ENCODE results near the gene GBX2.
"Not testable (repeated sequence)": the region's sequence is repeated elsewhere in the genome, so short reads cannot be mapped to it uniquely, and the experiment has no call there.

The GBX2 gene

DNA sequence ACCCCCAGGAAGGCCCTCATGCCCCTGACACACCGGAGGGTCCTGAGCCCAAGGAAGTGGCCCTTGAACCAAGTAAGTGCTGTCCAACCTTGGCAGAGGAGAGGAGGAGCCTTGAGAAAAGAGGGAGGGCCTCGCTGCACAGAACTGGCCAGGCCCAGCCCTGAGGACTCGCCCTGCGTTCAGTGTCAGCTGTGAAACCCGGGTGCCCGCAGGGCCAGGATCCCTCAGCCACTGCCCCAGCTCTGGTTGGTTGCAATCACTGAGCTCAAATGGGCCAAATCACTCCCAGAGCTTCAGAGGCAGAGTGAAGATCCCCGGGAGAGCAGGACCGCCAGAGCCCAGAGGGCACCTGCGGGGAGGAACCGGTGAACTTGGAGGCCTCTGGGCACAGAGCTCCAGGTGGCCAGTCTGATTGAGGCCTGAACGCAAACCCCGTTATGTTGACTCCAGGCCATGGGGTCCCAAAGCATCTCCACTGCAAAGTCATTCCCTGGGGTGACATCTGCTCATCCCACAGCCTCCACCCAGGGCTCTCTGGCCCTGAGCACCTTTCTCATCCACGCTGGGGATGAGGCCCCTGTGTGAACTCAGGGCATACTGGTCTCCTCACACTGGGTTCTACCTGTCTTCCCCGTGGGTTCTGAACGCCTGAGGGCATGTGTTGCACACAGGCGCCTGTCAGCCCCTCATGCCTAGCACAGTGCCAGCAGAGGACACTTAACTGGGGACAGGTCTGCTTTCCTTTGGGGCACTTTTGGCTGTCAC lies 11.9 kb downstream of the GBX2 start:
- no peak for DNase-seq (ENCODE audit: low read depth)

DNA sequence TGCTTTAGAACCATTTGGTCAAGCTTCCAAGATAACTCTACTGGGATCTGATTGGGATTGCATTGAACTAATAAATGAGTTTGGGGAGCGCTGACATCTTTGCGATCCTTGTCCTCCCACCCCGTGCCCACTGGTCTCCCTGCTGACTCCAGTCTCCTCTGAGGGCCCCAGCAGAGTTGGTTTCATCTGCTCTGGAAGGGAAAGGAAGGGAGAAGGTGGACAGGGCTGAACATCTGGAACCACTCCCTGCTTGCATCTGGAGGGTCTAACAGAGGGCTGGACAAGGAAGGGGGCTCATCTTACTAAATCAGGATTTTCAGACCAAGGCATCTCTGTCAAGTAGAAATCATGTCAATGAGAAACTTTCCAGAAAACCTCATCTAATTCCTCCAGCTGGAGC lies 12.8 kb downstream of the GBX2 start:
- no peak for DNase-seq (ENCODE audit: low read depth)

DNA sequence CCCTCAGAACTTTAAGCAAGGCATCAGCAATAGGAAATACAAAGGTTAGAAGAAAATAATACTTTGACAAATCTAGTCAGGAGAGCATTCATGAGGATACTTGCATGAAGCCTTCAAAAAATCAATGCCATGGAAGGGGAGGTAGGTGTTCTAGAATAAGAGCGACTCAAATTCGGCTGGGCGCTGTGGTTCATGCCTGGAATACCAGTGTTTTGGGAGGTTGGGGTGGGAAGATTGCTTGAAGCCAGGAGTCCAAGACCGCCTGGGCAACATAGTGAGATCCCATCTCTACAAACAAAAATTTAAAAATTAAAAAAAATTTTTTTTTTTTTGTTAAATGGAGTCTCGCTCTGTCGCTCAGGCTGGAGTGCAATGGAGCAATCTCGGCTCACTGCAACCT lies 21.8 kb downstream of the GBX2 start:
- no peak for DNase-seq (ENCODE audit: low read depth)

DNA sequence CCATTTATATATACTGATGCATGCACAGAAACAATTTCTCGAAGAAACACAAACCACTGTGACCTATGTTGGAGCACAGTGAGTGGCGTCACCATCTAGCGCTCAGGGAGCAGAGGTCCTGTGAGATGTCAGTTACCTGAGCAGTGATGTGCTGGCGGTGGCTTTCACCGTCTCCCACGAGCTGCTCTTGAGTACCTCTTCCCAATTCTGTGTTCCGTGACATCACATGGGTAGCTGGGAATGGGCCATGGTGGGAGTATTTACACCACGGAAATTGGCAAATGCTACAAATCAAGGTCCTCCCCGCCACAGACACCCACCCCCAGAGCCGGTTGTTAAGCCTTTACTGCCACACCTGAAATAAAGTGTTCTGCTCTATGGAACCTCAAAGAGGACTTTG lies 24.4 kb downstream of the GBX2 start:
- no peak for DNase-seq (ENCODE audit: low read depth)

DNA sequence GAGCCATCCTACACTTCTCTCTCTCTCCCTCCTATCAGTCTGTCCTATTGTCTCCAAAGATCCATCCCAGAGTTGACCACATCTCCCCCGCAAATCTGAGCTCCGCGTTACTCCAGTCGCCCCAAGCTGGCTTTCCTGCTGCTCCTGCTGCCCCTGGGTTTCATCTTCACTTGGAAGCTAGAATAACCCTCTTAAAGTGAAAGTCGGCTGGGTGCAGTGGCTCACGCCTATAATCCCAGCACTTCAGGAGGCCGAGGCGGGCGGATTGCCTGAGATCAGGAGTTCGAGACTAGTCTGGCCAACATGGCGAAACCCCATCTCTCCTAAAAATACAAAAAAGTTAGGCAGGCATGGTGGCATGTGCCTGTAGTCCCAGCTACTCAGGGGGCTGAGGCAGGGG lies 26.6 kb downstream of the GBX2 start:
- DNase-seq (ENCODE audit: low read depth), result not testable (repeated sequence)

DNA sequence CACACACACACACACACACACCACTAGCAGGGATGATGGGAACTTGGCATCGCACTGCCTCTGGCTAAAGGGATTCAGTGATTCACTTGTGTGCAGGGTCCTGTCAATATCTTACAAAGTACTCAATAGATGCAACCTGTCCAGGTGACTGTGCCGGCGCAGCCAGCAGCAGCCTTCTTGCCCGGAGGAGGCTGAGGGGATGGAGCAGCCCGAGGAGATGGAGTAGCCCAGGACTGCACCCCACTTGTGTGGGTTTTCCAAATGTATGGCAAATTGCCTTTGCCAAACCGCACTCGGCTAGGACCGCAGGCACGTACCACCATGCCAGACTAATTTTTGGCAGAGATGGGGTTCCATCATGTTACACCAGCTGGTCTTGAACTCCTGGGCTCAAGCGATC lies 31.1 kb downstream of the GBX2 start:
- no peak for DNase-seq (ENCODE audit: low read depth)

DNA sequence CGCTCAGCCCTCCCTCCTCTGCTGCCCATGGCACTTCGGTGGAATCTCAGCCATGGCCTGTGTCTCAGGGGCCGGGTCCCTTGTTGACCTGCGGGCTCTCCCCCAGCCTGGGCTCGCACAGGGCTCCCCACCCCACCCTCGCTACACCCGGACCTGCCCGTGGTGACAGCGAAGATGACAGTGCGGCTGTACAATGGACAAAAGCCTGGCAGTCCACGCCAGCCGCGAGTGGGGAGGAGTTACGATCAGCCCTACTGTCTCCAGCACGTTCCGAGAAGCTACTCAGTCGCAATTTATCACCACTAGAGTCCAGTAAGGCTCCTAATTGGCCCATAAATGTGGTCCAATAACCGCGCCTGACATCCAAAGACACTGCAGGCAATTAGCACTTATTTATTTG lies 31.6 kb downstream of the GBX2 start:
- no peak for DNase-seq (ENCODE audit: low read depth)

DNA sequence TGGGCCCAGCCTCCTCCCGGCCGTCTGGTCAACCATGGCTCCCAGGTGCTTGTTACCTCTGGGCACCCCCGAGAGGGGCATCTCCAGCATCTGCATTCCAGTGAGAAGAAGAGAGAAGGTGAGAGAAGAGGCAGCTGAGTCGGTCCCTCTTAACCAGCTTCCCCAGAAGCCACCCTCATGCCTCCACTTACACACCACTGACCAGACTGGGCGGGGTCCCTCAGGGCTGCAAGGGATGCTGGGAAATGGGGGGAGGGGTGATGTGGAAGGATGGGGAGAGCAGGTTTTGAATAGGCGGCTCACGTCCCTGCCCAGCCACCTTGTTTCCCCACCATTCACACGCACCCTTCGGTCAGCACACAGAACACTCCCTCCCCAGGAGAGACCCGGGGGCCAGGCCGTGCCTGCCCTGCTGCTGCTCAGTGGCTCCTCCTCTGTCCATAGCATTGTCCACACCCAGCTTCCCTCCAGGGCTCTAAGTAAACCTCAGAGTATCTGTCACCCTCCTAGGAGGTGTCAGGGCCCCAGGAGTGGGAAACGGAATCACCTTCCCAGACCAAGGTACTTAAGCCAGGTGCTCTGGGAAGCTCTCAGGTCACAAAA lies 34.7 kb downstream of the GBX2 start:
- DNase-seq (ENCODE audit: low read depth), result no peak

DNA sequence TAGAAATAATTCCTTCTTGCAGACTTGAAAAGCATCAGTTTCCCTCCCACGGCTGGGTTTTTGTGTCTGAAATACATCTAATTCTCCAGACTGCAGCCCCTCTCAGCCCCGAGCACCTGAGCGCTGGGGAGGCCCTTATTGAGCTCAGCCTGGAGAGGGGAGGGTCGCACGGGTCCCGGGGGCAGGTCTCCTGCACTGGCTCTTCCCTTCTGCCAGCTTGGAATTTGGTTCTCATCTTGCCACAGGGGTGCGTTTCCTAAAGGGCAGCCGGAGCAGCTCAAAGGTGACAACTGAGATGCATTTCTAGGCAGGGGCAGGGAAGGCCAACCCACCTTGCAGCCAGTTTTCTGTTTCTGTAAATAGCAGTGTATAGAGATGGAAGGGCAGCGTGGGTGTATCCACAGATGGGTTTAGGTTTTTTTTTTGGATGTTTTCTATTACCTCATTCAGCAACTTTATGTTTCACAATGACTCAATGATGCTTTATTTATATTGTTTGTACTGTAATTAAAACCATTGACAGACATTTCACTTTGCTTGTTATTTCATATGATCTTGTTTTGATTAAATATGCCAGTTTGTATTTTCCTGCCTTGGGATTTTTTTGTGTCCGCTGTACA lies 37.0 kb downstream of the GBX2 start:
- DNase-seq (ENCODE audit: low read depth), result no peak

DNA sequence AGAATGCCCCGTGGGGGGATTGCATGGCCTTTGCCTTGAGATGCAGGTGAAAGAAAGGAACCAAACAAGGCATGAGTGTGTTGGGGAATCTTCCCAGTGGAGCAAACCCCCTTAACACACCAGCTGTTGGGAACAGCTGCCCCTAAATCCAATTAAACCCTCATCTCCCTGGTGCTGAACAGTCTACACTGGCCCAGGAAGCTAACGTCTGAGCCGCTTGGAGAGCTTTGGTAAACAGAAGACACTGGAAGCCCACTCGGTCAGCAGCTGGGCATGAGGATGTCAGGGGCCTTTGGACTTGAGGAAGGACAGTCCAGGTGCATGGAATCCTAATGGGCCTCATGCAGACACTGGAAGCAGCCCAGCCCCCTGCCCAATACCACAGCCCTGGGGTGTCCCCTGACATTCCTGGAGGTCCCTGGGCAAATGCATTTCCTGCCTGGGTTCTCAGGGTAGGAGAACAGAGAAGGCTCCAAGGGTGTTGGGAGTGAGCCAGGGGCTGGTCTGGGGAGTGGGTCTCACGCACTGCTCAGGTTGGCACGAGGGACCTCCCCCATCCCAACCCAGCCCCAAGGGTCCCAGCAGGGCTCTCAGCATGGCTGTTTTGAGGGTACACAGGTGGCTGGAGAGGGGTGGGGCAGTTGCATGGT lies 37.7 kb downstream of the GBX2 start:
- no peak for DNase-seq (ENCODE audit: low read depth)

DNA sequence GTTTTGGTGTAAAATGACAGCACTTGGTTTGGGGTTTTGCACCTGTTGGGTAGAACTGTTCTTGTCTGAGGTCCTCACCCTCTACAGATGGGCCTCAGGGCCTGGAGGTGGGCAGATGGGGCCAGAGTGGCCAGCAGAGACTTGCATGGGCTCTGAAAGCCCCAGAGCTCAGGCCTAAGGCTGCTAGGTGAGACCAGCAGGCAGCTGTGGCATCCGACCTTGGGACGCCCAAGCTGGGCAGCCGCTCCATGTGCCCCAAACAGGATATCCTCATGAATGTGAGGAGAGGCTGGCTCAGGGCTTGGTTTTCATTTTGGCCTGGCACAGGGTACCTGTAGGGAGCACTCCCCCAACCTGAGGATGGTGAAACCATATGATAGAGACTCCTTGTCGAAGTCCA lies 38.3 kb downstream of the GBX2 start:
- DNase-seq (ENCODE audit: low read depth), result no peak

DNA sequence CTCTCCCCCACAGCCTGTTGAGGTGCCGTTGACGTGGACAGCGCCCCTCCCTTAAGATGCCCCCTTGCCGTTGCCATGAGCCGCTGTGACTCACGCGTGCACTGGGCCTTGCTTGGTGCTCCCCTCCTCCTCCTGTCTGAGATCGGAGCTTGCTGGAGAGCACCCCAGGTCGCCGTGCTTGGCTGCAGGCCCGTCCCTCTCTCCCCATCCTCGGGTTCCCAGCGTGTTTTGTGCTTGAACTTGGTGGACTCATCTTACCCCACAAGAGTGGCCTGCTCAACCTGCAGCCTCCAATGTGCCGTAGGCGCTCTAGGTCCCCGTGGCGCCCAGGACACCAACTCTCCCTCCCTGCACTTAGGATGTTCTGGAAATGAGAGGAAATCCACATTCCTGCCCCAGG lies 39.9 kb downstream of the GBX2 start:
- no peak for DNase-seq (ENCODE audit: low read depth)

DNA sequence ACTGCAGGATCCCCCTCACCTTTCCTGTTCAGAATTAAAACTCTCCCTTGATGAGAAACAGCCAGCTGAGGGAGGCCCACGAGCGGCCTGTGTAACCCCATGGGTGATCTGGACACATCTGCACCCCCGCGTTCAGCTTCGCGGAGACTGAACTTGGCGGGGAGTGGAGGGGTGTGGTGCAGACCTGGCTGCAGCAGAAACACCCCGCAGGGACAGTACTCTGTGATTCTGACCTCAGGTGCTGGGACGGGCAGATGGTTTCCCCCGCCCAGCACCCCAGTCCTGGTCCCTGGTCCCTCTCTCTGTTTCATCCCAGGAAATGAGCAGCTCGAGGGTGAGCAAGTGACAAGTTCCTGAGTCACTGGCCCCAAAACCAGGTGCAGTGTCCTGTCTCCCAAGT lies 41.2 kb downstream of the GBX2 start:
- DNase-seq (ENCODE audit: low read depth), result no peak

DNA sequence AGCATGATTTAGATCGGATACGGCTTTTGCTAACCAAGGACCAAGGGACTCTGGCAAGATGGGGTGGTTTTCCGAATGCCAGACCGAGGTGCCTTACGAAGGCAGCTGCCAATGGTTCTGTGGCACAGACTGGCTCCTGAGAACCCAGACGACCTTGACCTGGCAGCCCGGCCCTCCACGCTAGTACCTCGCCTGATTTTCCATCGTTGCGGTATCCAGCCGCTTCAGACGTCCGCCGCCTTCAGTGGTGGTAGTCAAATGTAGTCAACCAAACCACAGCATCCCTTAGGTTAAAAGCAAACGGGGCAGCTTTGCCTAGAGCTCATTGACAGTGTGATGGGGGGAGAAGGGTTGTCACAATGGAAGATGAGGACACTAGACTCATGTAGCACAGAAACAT lies 42.6 kb downstream of the GBX2 start:
- no peak for DNase-seq (ENCODE audit: low read depth)

DNA sequence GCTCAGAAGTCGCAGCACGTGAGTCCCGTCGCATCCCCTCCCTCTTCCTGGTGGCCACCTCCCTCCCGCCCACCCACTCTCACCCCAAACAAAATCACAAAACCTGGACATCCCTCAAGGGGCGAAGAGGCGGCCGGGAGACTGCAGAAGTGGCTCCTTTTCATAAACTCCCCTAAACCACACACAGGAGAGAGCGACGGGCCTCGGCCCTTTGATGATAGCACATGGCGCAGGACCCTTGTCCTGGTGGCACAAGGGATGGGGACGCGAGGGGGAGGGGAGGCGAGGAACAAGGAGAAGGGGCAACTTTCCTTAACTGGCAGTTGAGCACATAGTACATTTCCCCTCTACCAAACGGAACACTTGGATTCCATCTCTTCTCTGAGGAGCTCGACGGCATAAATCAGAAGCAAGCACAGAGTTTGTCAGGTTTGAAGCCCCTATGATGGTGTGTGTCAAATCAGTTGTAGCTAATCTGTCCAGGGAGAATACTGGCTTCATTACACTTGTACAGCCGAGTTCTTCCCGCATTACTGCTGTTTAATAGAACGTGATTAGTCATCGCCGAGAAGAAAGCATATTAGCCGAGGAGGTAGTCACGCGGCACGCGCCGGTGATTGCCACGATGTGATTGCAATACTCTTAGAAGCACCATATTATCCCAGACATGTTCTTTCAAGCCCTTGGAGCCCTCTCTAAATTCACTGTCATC lies 43.8 kb downstream of the GBX2 start:
- DNase-seq (ENCODE audit: low read depth), result no peak

DNA sequence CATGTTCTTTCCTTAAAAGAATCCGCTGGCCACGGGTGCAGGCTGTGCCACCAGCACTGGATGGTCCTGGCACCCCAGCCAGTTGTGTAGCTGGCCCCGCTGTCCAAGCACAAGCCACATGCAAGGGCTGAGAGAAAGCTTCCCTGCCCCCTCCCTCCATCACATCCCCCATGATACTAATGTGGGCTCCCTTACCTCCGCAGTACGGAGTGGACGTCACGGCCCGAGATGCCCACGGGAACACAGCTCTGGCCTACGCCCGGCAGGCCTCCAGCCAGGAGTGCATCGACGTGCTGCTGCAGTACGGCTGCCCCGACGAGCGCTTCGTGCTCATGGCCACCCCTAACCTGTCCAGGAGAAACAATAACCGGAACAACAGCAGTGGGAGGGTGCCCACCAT lies 44.5 kb downstream of the GBX2 start:
- DNase-seq (ENCODE audit: low read depth), result no peak

DNA sequence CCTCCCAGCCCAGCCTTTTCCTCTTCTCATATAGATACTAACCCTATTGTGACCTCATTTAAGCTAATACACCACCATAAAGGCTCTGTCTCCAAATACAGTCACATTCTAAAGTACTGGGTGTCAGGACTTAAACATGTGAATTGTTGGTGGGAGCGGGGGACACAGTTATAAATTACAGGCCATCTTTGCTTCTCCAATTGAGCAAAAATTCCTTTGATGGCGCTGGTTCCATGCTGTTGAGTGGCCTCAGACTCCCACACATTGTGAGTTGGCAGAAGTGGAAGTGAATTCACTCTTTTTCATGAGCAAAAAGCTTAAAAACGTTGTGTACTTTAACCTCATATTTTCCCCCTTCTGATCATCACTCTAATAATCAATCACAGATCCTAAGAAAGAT lies 46.0 kb downstream of the GBX2 start:
- DNase-seq (ENCODE audit: low read depth), result no peak

DNA sequence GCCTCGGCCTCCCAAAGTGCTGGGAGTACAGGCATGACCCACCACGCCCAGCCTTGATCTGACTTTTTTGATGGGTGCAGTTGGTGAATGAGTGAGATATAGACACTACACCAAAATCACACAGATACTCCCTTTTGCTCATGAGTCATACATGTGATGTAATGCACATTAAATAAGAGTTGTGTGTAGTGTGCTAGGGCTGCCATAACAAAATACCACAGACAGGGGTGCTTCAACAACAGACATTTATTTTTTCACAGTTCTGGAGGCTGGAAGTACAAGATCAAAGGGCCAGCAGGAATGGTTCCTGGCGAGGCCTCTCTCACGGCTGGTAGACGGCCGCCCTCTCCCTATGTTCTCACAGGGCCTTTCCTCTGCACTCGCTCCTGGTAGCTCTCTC lies 46.6 kb downstream of the GBX2 start:
- DNase-seq (ENCODE audit: low read depth), result peak; percentile 6

DNA sequence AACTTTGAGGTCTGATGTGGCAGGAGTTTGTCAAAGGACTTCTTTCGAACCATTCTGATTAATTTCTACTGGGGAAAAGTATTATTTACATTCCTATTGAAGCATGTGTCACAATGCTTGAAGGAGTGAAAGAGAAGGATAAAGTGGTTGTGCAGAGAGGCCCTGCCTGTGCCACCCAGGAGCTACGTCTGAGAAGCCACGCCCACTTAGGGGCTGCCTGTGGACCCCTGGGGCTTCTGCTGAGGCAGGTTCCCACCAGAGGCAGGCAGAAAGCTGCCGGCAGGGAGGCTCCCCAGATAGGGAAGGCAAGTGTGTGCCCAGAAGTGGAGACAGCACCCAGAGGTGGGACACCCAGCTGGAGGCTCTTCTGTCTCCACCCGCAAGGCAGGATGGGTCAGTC lies 47.4 kb downstream of the GBX2 start:
- DNase-seq (ENCODE audit: low read depth), result no peak

DNA sequence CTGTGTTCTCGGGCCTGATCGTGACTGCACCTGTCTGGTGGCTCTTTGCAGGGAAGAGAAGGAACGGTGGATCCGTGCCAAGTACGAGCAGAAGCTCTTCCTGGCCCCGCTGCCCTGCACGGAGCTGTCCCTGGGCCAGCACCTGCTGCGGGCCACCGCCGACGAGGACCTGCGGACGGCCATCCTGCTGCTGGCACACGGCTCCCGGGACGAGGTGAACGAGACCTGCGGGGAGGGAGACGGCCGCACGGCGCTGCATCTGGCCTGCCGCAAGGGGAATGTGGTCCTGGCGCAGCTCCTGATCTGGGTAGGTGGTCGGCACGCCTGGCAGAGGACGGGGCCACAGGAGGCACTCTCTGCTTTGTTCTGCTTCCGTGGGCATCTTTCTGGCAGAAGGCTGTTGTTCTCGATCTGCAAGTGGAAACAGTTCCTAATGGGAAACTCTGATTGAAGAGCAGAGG lies 48.0 kb downstream of the GBX2 start:
- DNase-seq (ENCODE audit: low read depth), result no peak

DNA sequence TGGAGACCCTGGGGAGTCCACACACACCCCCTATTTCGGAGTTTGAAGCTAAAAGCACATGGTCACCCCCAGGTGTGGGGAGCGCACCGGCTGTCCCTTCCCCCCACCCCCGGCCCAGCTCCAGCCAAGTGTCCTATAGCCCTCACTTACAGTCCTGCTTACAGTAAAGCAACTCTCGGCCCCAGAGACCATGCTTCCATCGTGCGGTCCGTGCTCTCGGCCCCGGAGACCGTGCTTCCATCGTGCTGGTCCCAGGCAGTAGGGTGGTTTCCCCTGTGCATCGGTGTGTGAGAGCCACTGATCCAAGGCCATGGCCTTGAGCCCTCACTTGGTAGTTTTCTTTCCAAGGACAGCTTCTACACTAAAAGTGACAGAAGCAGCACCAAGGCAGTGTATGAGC lies 48.7 kb downstream of the GBX2 start:
- no peak for DNase-seq (ENCODE audit: low read depth)

DNA sequence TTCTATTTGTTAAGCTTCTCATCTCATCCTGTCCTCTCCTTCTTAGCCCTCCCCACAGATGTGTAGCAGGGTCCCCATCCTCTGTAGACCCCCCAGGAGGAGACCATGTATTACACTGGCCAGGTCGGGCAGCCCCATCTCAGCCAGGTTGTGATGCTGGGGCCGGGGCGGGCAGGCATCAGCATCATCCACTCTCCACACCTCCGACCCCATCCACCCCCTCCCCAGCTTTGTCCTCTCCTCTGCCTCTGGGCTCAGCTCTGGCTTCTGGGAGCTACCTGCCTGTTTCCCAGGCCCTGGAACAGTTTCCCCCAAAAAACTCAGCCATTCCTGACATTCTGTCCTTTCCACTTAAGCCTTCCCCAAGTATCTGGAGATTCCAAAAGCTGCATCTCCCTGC lies 49.2 kb downstream of the GBX2 start:
- no peak for DNase-seq (ENCODE audit: low read depth)

Measured in ELR (cell line).